Measurements from ENCODE around the gene PLA2G4E. TPM values are rescaled to one million over a fixed set of nuclear protein-coding genes. Genes with fewer than 3 reads are reported as not detected.

The PLA2G4E gene
- total RNA-seq, 1 experiment from 2014 or later, result 0.09 TPM

DNA sequence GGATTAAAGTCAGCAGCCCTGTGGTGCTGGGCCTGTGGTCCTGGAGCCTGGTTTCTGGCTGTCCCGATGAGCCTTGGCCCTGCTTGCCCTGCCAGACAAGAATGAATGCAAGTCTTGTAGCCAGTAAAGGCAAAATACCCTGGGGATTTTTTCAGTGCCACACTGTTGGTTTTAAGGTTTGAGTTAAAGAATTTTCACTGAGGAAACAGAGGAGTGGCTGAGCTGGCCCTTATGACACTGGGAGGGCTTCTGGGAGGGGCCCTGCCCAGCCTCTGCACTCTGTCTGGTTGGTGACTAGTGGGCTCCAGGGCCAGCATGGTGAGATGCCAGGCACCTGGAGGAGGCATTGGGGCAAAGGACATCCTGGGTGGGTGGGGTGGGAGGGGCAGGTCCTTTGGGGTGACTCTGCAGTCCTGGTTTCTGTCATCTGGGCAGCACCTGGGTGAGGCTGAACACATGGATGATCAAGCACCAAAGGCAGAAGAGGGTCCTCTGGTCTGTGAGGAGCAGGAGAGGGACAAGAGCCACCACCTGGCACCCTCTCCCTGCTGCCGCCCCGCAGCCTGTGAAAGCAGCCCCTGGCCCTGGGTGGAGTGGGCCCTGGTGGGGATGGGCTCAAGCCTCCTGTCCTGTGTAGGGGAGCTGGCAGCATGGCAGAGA, 12.5 kb upstream of the PLA2G4E start:
- Mint-ChIP-seq H3K36me3 (ENCODE audit: insufficient read depth, unreplicated experiment) (no peaks in the 10 kb centered on the region), H3K4me1 (ENCODE audit: low read depth, unreplicated experiment) (peaks cover 8% of the 10 kb centered on the region), H3K9me3 (ENCODE audit: low read depth, unreplicated experiment) (no peaks in the 10 kb centered on the region), H3K27ac (ENCODE audit: unreplicated experiment) (no peak overlapping the region), H3K27me3 (ENCODE audit: unreplicated experiment) (peaks cover 30% of the 10 kb centered on the region), H3K4me3 (ENCODE audit: low read depth, unreplicated experiment) (no peak overlapping the region)
- BruUV-seq (replicated peaks), result no TSS peak
- no peak for DNase-seq
- intact Hi-C loops (cut with micrococcal nuclease; ENCODE audit: unreplicated experiment), result no loop called here
- TF ChIP-seq, protein P1, sequence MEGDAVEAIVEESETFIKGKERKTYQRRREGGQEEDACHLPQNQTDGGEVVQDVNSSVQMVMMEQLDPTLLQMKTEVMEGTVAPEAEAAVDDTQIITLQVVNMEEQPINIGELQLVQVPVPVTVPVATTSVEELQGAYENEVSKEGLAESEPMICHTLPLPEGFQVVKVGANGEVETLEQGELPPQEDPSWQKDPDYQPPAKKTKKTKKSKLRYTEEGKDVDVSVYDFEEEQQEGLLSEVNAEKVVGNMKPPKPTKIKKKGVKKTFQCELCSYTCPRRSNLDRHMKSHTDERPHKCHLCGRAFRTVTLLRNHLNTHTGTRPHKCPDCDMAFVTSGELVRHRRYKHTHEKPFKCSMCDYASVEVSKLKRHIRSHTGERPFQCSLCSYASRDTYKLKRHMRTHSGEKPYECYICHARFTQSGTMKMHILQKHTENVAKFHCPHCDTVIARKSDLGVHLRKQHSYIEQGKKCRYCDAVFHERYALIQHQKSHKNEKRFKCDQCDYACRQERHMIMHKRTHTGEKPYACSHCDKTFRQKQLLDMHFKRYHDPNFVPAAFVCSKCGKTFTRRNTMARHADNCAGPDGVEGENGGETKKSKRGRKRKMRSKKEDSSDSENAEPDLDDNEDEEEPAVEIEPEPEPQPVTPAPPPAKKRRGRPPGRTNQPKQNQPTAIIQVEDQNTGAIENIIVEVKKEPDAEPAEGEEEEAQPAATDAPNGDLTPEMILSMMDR (IDR thresholded peaks at IDR 0.05; ENCODE audit: unreplicated experiment), result no peak
- CTCF ChIA-PET, result interaction anchor here (1.3 kb wide), 1 partner anchor 24 kb away, joined by 3 read pairs; no protein-coding TSS in a partner anchor

DNA sequence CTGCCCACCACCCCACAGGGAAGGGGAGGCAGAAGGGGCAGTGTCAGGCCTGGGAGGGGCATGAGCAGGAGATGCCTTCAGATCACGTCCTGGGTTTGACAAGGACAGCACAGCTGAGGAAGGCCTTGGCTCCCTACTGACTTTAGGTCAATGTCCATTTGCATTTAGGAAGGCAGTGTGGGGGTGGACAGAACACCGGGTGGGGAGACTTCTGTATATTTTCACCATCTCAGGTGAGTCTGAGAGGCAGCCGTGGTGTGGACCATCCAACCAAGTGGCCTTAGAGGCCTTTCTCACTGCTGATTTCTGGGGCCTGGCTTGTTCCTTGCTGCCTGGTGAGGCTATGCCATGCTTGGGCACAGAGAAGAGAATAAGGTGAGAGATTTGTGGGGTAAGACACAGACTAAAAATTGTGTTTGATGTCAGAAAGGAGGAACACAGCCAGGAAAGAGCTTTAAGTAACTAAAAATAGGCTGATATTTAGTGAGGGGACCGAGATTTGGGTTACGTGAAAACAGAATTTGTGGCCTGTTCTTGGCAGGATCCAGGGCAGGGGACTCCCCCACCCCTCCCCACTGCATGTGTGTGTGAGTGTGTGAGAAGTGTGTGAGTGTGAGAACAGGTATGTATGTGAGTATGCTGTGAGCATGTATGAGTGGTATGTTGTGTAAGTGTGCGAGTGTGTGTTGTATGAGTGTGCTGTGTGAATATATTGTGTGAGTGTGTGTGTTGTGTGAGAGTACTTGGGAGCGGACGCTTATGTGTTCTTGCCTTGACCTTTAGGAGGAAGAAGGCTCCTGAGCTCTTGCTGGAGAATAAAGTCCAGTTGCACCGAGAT, 11.8 kb upstream of the PLA2G4E start:
- Mint-ChIP-seq H3K27ac (ENCODE audit: unreplicated experiment) (no peak overlapping the region), H3K4me3 (ENCODE audit: low read depth, unreplicated experiment) (no peak overlapping the region), H3K9me3 (ENCODE audit: low read depth, unreplicated experiment) (no peaks in the 10 kb centered on the region), H3K4me1 (ENCODE audit: low read depth, unreplicated experiment) (peaks cover 8% of the 10 kb centered on the region), H3K27me3 (ENCODE audit: unreplicated experiment) (peaks cover 38% of the 10 kb centered on the region), H3K36me3 (ENCODE audit: insufficient read depth, unreplicated experiment) (no peaks in the 10 kb centered on the region)
- CTCF ChIA-PET, result interaction anchor here (1.3 kb wide), 1 partner anchor 25 kb away, joined by 3 read pairs; no protein-coding TSS in a partner anchor
- no peak for DNase-seq
- intact Hi-C loops (cut with micrococcal nuclease; ENCODE audit: unreplicated experiment), result no loop called here
- BruUV-seq (replicated peaks), result no TSS peak
- TF ChIP-seq, protein P1 (IDR thresholded peaks at IDR 0.05; ENCODE audit: unreplicated experiment), result no peak

DNA sequence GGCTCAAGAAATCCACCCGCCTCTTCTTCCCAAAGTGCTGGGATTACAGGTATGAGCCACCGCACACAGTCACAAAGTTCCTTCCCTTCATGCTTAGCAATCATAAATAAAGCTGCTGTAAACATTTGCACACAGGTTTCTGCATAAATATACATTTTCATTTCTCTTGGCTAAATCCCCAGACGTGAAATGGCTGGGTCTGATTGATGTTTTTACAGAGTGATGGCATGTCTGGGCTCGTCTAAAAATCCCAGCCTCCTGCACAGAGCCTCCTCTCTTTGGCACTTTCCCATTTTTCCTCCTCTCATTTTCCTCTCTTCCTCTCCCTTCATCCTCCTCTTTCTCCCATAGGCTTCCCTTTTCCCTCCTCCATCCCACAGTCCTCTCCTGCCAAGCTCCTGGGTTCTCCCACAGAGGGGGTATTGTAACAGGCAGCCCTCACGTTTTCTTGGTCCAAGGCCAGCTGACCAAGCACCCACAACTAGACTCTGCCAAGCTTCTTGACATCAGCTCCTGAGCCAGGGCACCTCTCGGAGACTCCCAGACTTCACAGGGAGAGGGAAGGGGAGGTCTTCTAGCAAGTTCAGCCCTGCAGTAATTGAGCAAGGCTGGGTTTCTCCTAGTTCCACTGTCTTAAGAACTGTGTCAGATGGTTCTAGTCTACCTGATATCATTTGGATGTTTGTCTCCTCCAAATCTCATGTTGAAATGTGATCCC, 10.5 kb upstream of the PLA2G4E start:
- intact Hi-C loops (cut with micrococcal nuclease; ENCODE audit: unreplicated experiment), result no loop called here
- H3K9me3 Mint-ChIP-seq (ENCODE audit: low read depth, unreplicated experiment), result no peaks in the 10 kb centered on the region
- DNase-seq, result no peak
- H3K4me1 Mint-ChIP-seq (ENCODE audit: low read depth, unreplicated experiment), result peaks cover 8% of the 10 kb centered on the region
- TF ChIP-seq, protein P1 (IDR thresholded peaks at IDR 0.05; ENCODE audit: unreplicated experiment), result no peak
- H3K4me3 Mint-ChIP-seq (ENCODE audit: low read depth, unreplicated experiment), result no peak overlapping the region
- no TSS peak for BruUV-seq (replicated peaks)
- no peak overlapping the region for H3K27ac Mint-ChIP-seq (ENCODE audit: unreplicated experiment)
- CTCF ChIA-PET, result no interaction called here
- H3K36me3 Mint-ChIP-seq (ENCODE audit: insufficient read depth, unreplicated experiment), result no peaks in the 10 kb centered on the region
- peaks cover 50% of the 10 kb centered on the region for H3K27me3 Mint-ChIP-seq (ENCODE audit: unreplicated experiment)

DNA sequence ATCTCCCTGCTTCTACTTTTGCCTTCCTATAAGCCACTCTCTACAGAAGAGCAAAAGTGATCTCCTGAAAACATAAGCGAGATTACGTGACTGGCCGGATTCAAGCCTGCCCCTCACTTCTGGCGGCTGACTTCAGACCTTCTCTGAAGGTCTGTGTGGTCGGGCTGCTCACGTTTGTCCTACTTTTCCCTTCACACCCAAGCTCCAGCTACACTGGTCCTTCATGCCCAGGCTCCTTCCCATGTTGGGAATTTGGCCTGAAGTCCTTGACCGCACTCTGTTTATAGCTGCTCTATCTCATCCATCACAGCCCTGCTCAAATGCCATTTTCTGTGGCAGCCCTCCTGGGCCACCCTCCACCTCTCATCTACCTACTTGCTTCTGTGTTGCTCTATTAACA, 6.7 kb upstream of the PLA2G4E start:
- H3K4me1 Mint-ChIP-seq (ENCODE audit: low read depth, unreplicated experiment), result no peaks in the 10 kb centered on the region
- TF ChIP-seq, protein P1 (IDR thresholded peaks at IDR 0.05; ENCODE audit: unreplicated experiment), result no peak
- intact Hi-C loops (cut with micrococcal nuclease; ENCODE audit: unreplicated experiment), result no loop called here
- H3K27ac Mint-ChIP-seq (ENCODE audit: unreplicated experiment), result no peak overlapping the region
- H3K9me3 Mint-ChIP-seq (ENCODE audit: low read depth, unreplicated experiment), result no peaks in the 10 kb centered on the region
- no peaks in the 10 kb centered on the region for H3K36me3 Mint-ChIP-seq (ENCODE audit: insufficient read depth, unreplicated experiment)
- DNase-seq, result no peak
- CTCF ChIA-PET, result no interaction called here
- H3K27me3 Mint-ChIP-seq (ENCODE audit: unreplicated experiment), result peaks cover 51% of the 10 kb centered on the region
- H3K4me3 Mint-ChIP-seq (ENCODE audit: low read depth, unreplicated experiment), result no peak overlapping the region
- BruUV-seq (replicated peaks), result no TSS peak

Data from Calu3 (cell line).